ENCODE results near the gene SIL1.
"Not testable (repeated sequence)": the region's sequence is repeated elsewhere in the genome, so short reads cannot be mapped to it uniquely, and the experiment has no call there.

The SIL1 gene

DNA sequence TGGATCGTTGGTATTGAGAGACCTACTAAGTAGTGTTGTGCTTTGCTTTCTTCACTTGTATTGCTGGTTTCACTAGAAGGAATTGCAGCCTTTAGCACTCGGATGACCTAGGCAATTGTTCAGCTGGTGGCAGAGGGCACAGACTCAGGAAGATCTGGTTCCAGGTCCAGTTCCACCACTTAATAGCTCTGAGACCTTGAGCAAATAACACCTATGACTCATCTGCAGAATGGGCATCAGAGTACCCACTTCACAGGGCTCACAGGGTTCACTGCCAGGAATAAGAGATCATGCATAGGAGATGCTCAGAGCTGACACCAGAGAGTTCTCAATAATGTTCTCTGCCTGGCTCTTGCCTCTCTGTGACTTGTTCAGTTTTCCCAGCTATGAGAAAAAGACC, 133.6 kb downstream of the SIL1 start:
- DNase-seq = no peak

- no peak for DNase-seq
These were observed 134.5 kb downstream of the SIL1 start for GRCh38 chr5:139063664-139064054.

DNA sequence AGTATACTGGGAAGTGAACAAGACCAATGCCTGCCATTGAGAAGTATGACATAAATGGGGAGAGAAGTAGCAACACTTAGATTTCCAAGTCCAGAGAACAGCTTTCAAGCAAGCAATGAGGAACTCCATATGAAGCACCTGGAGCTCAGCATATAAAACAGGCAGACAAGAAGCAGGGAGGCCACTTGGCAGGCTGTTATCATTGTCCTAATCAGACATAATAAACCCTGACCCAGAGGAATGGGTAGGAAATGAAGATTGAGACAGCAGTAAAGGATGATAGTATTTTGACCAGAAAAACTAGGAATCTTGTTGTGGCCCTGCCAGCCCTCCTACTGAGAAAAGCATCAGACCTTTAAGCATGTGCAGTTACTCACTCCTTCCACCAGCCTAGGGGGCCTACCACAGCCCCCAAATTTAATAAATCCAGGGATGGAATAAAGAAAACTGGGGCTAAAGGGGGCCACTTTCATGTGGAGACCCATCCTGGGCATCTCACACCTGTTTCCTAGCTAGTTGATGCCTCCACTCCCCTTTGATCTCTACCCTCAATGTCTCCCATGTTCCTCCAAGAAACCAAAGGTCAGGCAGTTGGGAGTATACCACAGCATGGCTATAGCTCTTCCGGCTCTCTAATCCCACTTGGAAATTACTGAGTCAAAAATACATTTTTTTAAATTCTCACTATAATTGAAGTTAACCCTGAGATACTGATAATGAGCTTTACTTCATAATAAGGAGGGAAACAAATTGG, 135.1 kb downstream of the SIL1 start:
- no peak for DNase-seq

- DNase-seq = no peak
These were observed 136.3 kb downstream of the SIL1 start for GRCh38 chr5:139061856-139062255.

GRCh38 chr5:139061274-139061673, 136.9 kb downstream of the SIL1 start:
- DNase-seq = no peak

GRCh38 chr5:139058121-139058520, 140.0 kb downstream of the SIL1 start:
- DNase-seq = no peak

- DNase-seq = not testable (repeated sequence)
These were observed 140.9 kb downstream of the SIL1 start for GRCh38 chr5:139057045-139057939.

- DNase-seq = no peak
These were observed 145.2 kb downstream of the SIL1 start for GRCh38 chr5:139052975-139053374.

DNA sequence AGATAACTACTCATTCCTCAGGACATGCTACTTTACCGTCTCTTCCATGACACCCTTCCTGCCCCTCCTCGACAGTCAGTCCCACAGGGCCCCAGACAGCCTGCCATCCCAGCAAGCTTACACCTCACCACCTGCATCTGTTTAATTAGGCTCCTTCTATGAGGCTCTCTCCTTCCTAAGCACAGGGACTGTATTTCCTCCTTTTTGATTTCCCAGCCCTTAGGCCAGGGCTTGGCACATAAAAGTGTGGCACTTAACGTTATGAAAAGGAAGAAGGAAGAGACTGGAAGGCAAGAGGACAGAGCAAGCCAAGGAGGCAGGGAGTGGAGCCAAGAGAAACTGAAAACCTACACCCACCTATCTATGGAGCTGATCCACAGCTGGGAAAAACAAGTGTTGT, 146.8 kb downstream of the SIL1 start:
- DNase-seq = no peak

DNA sequence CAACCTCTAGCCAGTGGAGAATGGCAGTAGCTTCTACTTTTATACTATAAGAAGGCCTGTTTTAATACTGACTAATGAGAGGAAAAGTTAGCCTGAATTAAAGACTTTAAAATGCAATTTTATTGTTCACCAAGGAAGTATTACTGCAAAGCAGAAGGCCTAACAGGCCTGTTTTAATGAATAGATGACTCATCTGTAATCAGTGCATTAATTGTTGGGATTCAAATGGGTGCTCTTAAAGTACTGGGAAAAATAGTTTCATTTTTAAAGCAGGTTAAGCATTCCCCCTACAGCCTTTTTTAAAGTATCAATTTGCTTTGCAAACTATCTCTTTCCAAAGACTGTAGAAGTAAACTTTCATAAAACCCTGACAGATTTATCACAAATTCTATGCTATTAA, 147.7 kb downstream of the SIL1 start:
- no peak for DNase-seq

DNA sequence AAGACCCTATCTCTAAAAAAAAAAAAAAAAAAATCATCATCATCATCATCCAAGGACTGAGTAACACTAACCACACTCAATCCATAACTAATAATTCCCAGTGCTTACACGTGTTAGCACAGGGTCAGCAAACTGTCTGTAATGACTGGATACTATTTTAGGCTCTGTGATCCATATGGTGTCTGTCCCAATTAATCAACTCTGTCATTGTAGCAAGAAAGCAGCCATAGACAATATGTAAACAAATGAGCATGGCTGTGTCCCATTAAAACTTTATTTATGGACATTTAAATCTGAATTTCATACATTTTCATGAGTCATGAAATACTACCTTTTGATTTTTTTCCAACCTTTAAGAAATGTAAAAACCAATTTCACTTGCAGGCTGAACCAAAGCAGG, 148.4 kb downstream of the SIL1 start:
- DNase-seq = no peak

DNA sequence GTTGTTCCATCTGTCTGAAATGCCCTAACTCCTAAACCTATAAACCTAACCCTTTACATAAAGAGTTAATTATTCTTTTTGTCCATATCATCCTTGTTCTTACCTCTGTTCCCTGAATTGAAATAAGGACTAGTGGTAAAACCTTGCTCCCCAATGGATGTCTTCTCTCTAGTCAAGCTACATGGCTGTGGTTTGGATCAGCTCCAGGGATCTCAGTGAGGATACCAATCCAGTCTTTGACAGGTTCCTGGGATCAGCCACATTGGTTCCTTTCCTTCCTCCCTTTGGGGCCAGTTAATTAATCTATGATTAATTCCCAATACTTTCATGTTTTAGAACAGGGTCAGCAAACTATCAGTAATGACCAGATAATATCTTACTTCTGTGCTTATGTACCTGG, 151.6 kb downstream of the SIL1 start:
- no peak for DNase-seq

DNA sequence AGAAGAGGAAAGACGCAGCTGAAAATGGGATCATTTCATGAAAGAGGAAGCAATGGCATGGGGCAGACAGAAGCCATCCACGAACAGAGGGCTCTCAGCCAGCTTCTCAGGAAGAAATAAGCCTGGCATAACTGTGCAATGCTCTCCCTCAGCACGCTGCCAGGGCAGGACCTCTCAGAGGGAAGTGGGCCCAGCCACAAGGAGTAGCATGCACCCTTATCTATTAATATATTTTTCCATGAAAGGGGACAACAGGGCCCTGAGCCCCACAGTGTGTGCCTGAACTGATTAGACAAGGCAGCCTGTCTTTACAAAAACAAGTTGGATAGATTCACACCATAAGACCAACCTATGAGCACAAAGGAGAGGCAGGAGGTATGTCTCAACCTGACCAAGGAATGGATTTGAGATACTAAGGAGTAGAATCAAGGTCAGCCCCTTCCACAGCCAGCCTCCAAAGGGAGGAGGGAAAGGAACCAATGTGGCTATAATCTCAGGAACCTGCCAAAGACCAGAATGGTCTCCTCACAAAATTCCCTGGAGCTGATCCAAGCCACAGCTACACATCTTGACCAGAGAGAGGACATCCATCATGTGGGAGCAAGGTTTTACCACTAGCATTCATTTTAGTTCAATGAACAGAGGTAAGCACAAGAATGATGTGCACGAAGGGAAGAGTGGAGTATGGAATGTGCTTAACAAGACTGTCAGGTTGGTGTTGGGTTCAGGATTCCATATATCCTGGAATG, 154.8 kb downstream of the SIL1 start:
- DNase-seq = no peak

- DNase-seq = no peak
These were observed 158.1 kb downstream of the SIL1 start for GRCh38 chr5:139040081-139040480.

- DNase-seq = no peak
These were observed 159.4 kb downstream of the SIL1 start for GRCh38 chr5:139038613-139039305.

GRCh38 chr5:139037732-139038131, 160.4 kb downstream of the SIL1 start:
- DNase-seq = peak; percentile 27

DNA sequence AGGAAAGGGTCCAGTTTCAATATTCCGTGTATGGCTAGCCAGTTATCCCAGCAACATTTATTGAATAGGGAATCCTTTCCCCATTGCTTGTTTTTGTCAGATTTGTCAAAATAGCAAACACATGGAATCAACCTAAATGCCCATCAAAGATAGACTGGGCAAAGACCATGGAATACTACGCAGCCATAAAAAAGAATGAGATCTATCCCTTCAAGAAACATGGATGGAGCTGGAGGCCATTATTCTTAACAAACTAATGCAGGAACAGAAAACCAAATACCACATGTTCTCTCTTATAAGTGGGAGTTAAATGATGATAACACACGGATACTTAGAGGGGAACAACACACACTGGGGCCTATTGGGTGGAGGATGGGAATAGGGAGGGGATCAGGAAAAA, 161.8 kb downstream of the SIL1 start:
- DNase-seq = not testable (repeated sequence)

DNA sequence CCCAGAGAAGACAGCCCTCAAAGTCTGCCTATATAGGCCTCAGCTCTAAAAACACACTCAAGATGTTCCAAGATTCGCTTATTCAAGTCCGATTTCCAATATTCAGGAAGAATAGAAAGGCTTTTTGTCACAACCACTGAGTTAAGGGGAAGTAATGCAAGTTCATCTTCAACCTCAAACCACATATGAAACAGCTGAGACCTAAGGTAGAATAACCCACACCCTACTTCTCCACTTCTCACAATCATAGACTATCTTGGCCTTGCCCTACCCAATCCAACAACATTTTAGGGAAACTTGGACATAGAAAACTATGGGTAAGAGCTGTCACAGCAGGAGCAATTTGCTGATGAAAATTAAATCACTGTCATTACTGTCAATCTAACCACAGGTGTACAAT, 171.0 kb downstream of the SIL1 start:
- no peak for DNase-seq

DNA sequence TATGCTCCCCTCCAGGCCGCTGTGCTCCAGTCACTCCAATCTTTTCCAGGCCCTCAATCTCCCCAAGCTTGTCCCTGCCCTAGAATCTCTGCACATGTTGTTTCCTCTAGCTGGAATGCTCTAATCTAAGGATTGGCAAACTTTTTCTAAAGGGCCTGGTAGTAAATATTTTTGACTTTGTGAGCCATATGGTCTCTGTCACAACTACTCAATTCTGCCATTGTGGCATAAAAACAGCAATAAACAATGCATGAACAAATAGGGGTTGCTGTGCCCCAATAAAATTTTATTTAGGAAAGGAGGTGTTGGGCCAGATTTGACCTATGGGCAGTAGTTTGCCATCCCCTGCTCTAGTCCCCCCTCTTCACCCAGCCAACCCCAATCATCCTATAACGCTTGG, 172.5 kb downstream of the SIL1 start:
- DNase-seq = no peak

DNA sequence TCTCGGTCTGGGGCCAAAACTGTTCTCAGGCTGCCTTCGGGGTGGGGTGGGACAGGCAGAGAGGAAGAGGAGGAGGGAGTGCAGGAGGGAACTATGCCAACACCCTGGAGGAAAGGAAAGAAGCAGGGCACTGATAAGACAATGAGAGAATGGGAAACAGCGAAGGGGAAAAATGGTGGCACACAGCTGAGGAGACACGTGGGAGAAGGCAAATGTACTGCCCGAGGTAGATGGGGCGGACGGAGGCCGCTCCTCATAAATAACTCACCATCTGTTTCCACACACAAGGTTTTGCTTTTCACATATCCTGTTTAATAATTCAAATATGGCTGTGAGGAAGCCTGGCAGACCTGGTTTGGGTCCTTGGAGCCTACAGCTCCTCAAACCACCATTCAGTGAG, 174.9 kb downstream of the SIL1 start:
- no peak for DNase-seq

- DNase-seq = no peak
These were observed 175.6 kb downstream of the SIL1 start for GRCh38 chr5:139022528-139022927.

- DNase-seq = no peak
These were observed 176.8 kb downstream of the SIL1 start for GRCh38 chr5:139021346-139021745.

DNA sequence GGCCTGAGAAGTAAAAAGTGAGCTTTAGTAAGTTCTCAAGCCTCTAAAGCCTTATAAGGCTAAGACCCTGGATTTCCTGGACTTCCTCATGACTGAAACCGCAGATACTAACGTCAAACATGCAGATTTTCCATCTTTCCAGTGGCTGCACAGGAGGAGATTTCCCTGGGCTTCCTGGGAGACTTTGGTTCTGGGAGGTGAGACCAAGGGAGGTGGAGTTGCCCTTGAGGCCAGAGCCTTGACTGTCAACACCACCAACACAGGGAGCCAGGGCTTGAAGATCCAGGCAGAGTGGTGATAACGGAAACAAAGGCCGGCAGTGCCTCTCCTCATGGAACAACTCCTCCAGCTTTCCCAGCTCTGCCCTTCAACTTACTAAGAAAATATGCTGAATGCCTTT, 178.3 kb downstream of the SIL1 start:
- DNase-seq = no peak
